ENCODE results near the gene GFPT2.

The GFPT2 gene

GRCh38 chr5:180271221-180271620 is 81.9 kb downstream of the GFPT2 start:
- DNase-seq, result no peak

GRCh38 chr5:180259260-180259611 is 93.9 kb downstream of the GFPT2 start:
- no peak for DNase-seq

- DNase-seq, result no peak
These were observed 99.9 kb downstream of the GFPT2 start for GRCh38 chr5:180253036-180253824.

GRCh38 chr5:180251887-180252286 is 101.2 kb downstream of the GFPT2 start:
- no peak for DNase-seq

DNA sequence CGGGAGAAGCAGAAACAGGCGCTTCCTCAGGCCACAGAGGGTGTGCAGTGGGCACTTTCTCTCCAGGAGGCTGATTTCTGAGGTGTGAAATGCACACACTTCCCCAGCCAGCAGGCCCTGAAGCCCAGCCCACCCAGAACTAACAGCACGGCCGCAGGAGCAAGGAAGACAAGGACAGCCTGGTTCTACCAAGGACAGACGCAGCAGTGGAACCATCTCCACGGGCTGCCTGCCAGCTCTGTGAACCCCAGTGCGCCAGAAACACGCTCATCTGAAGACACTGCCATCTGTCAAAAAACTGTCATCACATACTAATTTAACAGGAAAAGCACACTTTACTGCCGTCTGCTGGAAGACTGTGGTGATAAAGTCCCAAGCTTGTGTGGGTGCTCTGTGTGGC is 102.0 kb downstream of the GFPT2 start:
- DNase-seq, result no peak

Measured in NCI-H1048 (cell line).